Epithelial cell of esophagus (primary cell): ENCODE results near the gene ACTL6B.
A peak's percentile ranks its signal among the peaks of the same experiment; 100 is the strongest.
"Not testable (repeated sequence)": the region's sequence is repeated elsewhere in the genome, so short reads cannot be mapped to it uniquely, and the experiment has no call there.

Source experiments
- DNase-seq: peaks from one replicate; pipeline ENCODE4 v3.0.0; 2010; ENCODE audit warnings: low read depth
- H3K4me3 ChIP-seq: 2 replicates; pipeline ENCODE4 v1.5.1; 2011; ENCODE audit warnings: mild to moderate bottlenecking, low read length, control low read depth
- CTCF ChIP-seq: IDR thresholded peaks from 2 replicates; pipeline ENCODE4 v1.5.1; 2011; ENCODE audit warnings: low read depth, mild to moderate bottlenecking, low read length, control low read depth, inconsistent platforms; ENCODE audit not compliant: insufficient read depth; ENCODE audit errors: missing control alignments

Gene ACTL6B

GRCh38 chr7:100674411-100675104, 18.3 kb upstream of the ACTL6B start:
- no peak for TF ChIP-seq CTCF
- DNase-seq: no peak

GRCh38 chr7:100673942-100674410, 17.7 kb upstream of the ACTL6B start:
- DNase-seq: peak; percentile 27
- no peak for TF ChIP-seq CTCF
- H3K4me3 ChIP-seq: peak overlapping the region; percentile 93

More at GRCh38 chr7:100674411-100675104, 18.3 kb upstream of the ACTL6B start:
- H3K4me3 ChIP-seq: peak overlapping the region; percentile 93

GRCh38 chr7:100673302-100673941, 17.2 kb upstream of the ACTL6B start, which contains the start of gene GNB2:
GNB2 (plus strand) TSS chr7:100673740; CDS start chr7:100676266, 2,526 bp downstream.
- DNase-seq: peak; percentile 99
- no peak for TF ChIP-seq CTCF
- H3K4me3 ChIP-seq: peak within 1 kb of the TSS; percentile 93

GRCh38 chr7:100671353-100672327, 15.4 kb upstream of the ACTL6B start:
- no peak overlapping the region for H3K4me3 ChIP-seq
- no peak for DNase-seq
- TF ChIP-seq CTCF: no peak

GRCh38 chr7:100670074-100670473, 13.8 kb upstream of the ACTL6B start:
- no peak overlapping the region for H3K4me3 ChIP-seq
- no peak for TF ChIP-seq CTCF
- no peak for DNase-seq

- DNase-seq, H3K4me3 ChIP-seq: not testable (repeated sequence)
Measured at GRCh38 chr7:100669106-100669505, 12.9 kb upstream of the ACTL6B start.

GRCh38 chr7:100668069-100668449, 11.8 kb upstream of the ACTL6B start:
- no peak overlapping the region for H3K4me3 ChIP-seq
- TF ChIP-seq CTCF: no peak
- DNase-seq: no peak
